Vagina (tissue), 2 donors: ENCODE measurements around the gene PRG3.

ENCODE experiments used
- POLR2AphosphoS5 ChIP-seq, 2 donors: sonication (generic); formaldehyde crosslinking; IDR thresholded peaks; one replicate each; pipeline ENCODE4 v1.9.0; 2017; ENCODE audit warnings: antibody characterized with exemption in 2 of 2, mild to moderate bottlenecking in 2 of 2, low read depth in 1 of 2; ENCODE audit not compliant: insufficient read depth in 1 of 2
- TF ChIP-seq, protein P1 (sequence below), 3 experiments: fragments of 450-650 bp in 2 of 3; fragments of 200-600 bp in 1 of 3; sonication (generic) in 1 of 3; IDR thresholded peaks; one replicate each; pipeline ENCODE4 v1.5.1; 2017 to 2019; ENCODE audit warnings: antibody characterized with exemption in 3 of 3, mild to moderate bottlenecking in 2 of 3, moderate library complexity in 2 of 3

DNA sequence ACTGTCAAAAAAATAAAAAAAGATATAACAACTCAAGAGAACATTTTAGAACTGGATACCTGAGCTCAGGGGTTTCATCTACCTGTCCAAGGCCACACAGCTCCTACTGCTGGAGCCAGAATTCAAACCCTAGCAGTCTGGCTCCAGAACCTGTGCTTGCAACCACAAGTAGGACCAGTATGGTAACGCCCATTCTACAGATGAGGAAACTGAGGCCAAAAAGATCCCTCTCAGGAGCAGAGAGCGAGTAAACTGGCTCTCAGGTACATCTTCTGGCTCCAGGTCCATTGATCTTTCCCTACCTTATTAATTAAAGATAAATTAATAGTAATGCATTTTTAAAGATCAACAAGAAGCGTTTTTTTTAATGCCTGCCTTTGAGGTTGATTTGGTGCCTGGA lies 23.6 kb downstream of the PRG3 start:
- TF ChIP-seq, protein P1, sequence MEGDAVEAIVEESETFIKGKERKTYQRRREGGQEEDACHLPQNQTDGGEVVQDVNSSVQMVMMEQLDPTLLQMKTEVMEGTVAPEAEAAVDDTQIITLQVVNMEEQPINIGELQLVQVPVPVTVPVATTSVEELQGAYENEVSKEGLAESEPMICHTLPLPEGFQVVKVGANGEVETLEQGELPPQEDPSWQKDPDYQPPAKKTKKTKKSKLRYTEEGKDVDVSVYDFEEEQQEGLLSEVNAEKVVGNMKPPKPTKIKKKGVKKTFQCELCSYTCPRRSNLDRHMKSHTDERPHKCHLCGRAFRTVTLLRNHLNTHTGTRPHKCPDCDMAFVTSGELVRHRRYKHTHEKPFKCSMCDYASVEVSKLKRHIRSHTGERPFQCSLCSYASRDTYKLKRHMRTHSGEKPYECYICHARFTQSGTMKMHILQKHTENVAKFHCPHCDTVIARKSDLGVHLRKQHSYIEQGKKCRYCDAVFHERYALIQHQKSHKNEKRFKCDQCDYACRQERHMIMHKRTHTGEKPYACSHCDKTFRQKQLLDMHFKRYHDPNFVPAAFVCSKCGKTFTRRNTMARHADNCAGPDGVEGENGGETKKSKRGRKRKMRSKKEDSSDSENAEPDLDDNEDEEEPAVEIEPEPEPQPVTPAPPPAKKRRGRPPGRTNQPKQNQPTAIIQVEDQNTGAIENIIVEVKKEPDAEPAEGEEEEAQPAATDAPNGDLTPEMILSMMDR (IDR thresholded peaks at IDR 0.05) = no peak
- TF ChIP-seq POLR2AphosphoS5 (IDR thresholded peaks at IDR 0.05; ENCODE audit: insufficient read depth in 1 of 2, low read depth in 1 of 2) = no peak
